T-helper 9 cell (primary cell): ENCODE data around the gene KLF5.
"Not testable (repeated sequence)": the region's sequence is repeated elsewhere in the genome, so short reads cannot be mapped to it uniquely, and the experiment has no call there.

Source experiments
- DNase-seq: peaks from one replicate; pipeline ENCODE4 v3.0.0-alpha.2; 2020

The KLF5 gene

GRCh38 chr13:73090116-73090822 is 31.5 kb downstream of the KLF5 start:
- no peak for DNase-seq

DNA sequence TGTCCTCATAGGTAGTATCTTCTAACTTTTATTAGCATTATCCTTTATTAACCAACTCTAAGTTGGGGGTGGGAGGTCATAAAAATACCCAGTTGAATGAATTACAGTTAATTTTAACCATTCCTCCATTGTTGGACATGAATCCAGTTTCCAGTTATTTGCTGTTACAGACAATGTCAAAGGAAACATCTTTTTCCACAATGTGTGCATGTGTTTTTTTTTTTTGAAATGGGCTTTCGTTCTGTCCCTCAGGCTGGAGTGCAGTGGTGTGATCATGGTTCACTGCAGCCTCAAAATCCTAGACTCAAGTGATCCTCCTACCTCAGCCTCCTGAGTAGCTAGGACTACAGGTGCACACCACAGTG is 32.0 kb downstream of the KLF5 start:
- DNase-seq = no peak

DNA sequence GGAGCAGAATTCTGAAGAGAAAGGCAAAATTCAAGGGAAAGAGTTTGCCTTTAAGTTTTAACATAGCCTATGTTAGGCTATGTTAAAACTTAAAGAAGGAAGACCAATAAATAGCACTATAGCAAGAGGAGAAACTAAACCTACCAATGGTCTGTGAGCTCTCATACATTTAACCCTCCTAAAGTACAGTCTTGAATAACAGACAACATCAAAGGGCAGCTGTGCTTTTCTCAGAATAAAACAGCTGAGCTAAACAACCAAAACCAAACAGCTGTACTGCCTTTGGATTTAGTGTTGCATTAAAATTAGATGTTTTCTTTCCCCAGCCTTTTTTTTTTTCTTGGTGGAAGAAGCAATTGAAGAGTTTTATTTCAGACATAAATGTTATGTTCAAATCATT is 34.0 kb downstream of the KLF5 start:
- DNase-seq = no peak

GRCh38 chr13:73096173-73096572 is 37.4 kb downstream of the KLF5 start:
- DNase-seq = no peak

- DNase-seq = no peak
Observed at GRCh38 chr13:73096638-73097037, 37.8 kb downstream of the KLF5 start.

- DNase-seq = not testable (repeated sequence)
Observed at GRCh38 chr13:73100781-73101180, 42.0 kb downstream of the KLF5 start.

GRCh38 chr13:73101351-73102007 is 42.7 kb downstream of the KLF5 start:
- DNase-seq = no peak

DNA sequence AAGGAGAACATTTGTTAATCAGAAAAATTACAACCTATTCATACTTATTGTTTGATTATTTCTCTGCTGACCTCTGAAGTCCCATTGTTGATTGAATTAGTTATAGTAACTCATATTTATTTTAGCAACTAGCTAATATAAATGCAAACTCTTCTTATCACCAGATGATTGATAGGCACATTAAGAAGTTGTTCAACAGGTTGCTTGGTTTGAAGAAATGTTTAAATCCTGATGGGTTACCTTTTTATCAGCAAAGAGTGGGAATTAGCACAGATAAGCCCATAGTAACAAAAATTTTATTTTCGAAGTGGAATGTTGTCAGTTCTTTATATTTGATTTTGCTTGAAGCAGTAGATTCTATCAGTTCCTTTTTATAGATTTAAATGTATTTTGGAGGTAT is 44.4 kb downstream of the KLF5 start:
- no peak for DNase-seq

DNA sequence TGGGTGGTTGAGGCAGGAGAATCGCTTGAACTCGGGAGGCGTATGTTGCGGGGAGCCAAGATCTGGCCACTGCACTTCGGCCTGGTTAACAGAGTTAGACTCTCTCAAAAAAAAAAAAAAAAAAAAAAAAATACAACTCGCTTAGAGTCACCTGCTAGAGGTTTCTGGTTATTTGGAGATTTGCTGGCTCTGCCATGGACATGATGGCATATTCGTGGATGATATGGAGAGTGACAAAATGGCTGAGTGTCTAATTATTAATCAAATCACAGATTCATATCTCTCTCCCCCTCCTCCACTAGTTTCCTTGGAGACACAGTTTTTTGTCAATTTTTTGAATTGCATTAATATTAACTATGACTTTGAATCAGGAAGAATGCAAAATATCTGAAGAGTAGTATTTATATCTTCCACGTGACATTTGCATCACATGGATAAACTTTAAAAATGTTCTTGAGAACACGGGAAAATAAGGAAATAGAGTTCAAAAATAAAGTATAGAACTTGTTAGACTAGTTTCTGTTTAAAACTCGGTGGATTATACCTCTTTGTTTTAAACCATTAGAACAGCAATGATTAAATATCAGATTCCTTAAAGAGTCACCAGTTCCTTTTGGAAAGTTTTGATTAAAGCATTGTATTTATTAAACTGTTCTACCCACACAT is 47.8 kb downstream of the KLF5 start:
- no peak for DNase-seq

DNA sequence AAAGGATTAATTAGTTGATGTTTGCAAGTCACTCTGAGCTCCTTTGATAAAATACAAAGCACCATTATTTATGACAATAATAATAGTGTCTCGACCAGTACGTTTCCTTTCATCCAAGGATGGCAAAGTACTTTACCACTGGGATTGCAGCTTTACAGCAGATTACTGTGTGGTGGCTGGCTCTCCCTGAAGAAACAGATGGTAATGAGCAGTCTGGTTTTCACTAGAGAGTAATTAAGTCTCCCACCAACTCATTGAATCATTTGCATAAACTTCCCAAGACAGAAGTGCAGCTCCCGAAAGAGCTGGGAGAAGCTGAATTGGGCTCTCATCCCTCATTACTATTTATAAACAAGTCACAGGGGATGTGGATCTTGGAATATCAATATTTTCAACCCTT is 48.7 kb downstream of the KLF5 start:
- no peak for DNase-seq

DNA sequence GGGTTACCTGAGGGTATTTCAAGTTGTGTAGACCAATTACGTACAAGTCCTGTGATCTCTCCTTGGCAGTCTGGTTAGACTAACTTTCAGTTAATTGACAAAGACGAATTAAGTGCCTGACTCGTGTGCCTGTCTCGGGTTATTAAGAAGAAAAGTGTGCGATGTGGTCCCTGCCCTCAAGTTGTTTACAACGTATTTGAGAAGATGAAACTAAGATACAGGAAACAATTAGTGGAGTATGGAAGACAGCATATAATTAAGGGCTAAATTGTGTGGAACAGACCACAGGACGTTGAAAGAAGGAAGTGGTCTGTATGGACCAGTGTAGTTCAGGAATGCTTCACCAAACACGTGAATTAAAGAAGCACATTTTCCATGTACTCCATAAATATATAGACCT is 49.2 kb downstream of the KLF5 start:
- no peak for DNase-seq

- no peak for DNase-seq
Observed at GRCh38 chr13:73109288-73109899, 50.6 kb downstream of the KLF5 start.

DNA sequence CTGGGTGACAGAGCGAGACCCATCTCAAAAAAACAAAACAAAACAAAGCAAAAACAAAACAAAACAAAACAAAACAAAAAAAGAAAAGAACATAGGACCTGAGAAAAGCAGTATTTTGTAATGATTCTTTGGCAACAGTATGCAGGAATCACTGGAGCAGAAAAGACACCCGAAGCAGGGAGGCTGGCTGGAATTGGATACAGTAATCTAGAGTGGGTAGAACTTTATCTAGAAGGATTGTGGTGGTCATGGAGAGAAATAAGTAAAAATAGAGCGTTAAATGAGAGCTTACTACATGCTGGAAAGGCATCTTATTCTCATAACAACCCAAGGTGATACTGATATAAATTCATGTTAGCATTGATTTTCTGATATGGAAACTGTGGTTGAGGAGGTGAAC is 51.2 kb downstream of the KLF5 start:
- DNase-seq = no peak

DNA sequence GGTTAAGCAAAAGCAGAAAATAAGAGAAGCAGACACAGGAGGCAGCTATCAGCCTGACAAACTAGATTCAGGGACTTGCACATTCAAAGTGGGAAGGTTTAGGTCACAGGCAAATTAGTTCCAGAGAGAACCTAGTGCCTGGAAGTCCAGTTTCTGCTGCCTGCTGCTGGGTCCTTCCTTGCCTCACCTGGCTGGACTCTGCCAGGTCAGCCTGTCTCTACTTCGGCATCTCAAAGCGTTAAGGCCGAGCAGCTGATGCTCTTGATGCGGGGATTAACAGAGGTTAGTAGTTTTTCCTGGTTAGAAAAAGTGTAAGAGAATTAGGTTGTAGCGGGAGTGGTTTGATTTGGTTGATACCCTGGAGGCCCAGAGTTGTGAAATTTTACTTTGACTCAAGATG is 52.0 kb downstream of the KLF5 start:
- DNase-seq = no peak

- no peak for DNase-seq
Observed at GRCh38 chr13:73111331-73111730, 52.5 kb downstream of the KLF5 start.

DNA sequence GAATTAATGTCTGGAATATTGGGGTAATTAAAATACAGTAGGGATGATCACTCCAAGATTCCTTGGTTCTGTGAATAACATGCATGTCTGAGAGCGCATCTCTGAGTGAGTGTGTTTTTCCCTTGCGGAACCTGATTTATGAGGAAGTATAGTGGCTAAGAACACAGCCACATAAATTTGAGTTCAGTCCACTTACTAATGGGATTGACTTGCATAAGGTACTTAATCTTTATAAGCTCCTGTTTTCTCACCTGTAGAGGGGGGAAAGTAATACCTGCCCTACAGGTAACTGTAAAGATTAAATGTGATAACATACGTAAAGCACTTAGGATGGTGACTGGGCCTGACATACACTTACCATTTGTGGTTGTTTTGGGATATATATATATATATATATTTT is 60.8 kb downstream of the KLF5 start:
- DNase-seq = no peak
